ENCODE data around the gene TMEM209. TPM values are rescaled to one million over a fixed set of nuclear protein-coding genes. Genes with fewer than 3 reads are reported as not detected.

The TMEM209 gene
- total RNA-seq, 1 donor from 2014 or later = 10.8 TPM

DNA sequence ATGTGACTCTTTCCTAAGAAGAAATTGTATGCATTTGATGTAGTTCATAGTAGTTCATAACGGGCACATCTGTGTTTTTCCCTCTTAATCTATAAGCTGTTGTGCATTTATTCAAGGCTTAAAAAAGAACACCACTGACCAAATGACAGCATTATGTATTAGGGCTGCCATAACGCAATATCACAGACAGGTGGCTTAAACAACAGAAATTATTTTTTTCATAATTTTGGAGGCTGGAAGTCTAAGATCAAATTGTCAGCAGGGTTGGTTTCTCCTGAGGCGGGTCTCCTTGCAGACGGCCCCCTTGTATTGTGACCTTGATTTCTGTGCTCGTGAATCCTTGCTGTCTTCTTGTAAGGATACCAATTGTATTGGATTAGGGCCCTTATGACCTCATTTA lies 1.8 kb upstream of the TMEM209 start:
- no peak for TF ChIP-seq POLR2A (IDR thresholded peaks at IDR 0.05)
- TF ChIP-seq POLR2AphosphoS5 (IDR thresholded peaks at IDR 0.05; ENCODE audit: insufficient read depth in 1 of 2, low read depth in 1 of 2) = no peak
- TF ChIP-seq CTCF (IDR thresholded peaks at IDR 0.05) = no peak
- no peaks in the 10 kb centered on the region for H3K9me3 ChIP-seq
- H3K4me3 ChIP-seq = no peak overlapping the region
- intact Hi-C loops (cut with DNase I) = no loop called here
- peaks cover 11% of the 10 kb centered on the region for H3K4me1 ChIP-seq
- H3K27ac ChIP-seq = no peak overlapping the region
- no peak for DNase-seq (ENCODE audit: extremely low spot score in 2 of 2)
- no peaks in the 10 kb centered on the region for H3K27me3 ChIP-seq
- peaks cover 0 to 9% of the 10 kb centered on the region in 2 donors for H3K36me3 ChIP-seq

- Histone ChIP-seq H3K36me3 (peaks cover 0 to 41% of the 10 kb centered on the region in 2 donors), H3K4me1 (peaks cover 11% of the 10 kb centered on the region), H3K4me3 (no peak overlapping the region), H3K9me3 (no peaks in the 10 kb centered on the region), H3K27ac (no peak overlapping the region), H3K27me3 (no peaks in the 10 kb centered on the region)
- no peak for DNase-seq (ENCODE audit: extremely low spot score in 2 of 2)
- intact Hi-C loops (cut with DNase I) = no loop called here
- no peak for TF ChIP-seq POLR2A (IDR thresholded peaks at IDR 0.05)
- no peak for TF ChIP-seq POLR2AphosphoS5 (IDR thresholded peaks at IDR 0.05; ENCODE audit: insufficient read depth in 1 of 2, low read depth in 1 of 2)
- TF ChIP-seq CTCF (IDR thresholded peaks at IDR 0.05) = no peak
Observed at GRCh38 chr7:130201796-130202195, 3.4 kb downstream of the TMEM209 start.

- DNase-seq (ENCODE audit: extremely low spot score in 2 of 2) = no peak
- H3K27ac ChIP-seq = no peak overlapping the region
- intact Hi-C loops (cut with DNase I) = no loop called here
- TF ChIP-seq POLR2A (IDR thresholded peaks at IDR 0.05) (no peak), CTCF (IDR thresholded peaks at IDR 0.05) (no peak), POLR2AphosphoS5 (IDR thresholded peaks at IDR 0.05; ENCODE audit: insufficient read depth in 1 of 2, low read depth in 1 of 2) (no peak)
- no peaks in the 10 kb centered on the region for H3K27me3 ChIP-seq
- no peak overlapping the region for H3K4me3 ChIP-seq
- H3K9me3 ChIP-seq = no peaks in the 10 kb centered on the region
- no peaks in the 10 kb centered on the region for H3K4me1 ChIP-seq
- H3K36me3 ChIP-seq = peaks cover 0 to 49% of the 10 kb centered on the region in 2 donors
Observed at GRCh38 chr7:130197094-130197493, 8.1 kb downstream of the TMEM209 start.

DNA sequence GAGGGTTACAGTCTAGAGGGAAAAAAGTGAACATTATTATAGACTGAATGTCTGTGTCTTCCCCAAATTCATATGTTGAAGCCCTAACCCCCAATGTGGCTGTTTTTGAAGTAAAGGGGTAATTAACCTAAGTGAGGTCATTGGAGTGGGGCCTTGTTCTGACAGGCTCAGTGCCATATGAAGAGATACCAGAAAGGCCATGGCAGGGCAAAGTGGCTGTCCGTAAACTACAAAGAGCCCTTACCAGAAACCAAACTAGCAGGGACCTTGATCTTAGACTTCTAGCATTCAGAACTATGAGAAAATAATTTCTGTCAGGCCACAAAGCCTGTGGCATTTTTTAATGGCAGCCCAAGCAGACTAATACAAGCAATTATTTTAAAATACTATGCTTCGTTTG lies 8.7 kb downstream of the TMEM209 start:
- H3K36me3 ChIP-seq = peaks cover 0 to 44% of the 10 kb centered on the region in 2 donors
- no peaks in the 10 kb centered on the region for H3K9me3 ChIP-seq
- no peaks in the 10 kb centered on the region for H3K4me1 ChIP-seq
- no peak overlapping the region for H3K27ac ChIP-seq
- no peak for DNase-seq (ENCODE audit: extremely low spot score in 2 of 2)
- no peaks in the 10 kb centered on the region for H3K27me3 ChIP-seq
- no peak overlapping the region for H3K4me3 ChIP-seq
- TF ChIP-seq POLR2AphosphoS5 (IDR thresholded peaks at IDR 0.05; ENCODE audit: insufficient read depth in 1 of 2, low read depth in 1 of 2) (no peak), CTCF (IDR thresholded peaks at IDR 0.05) (no peak), POLR2A (IDR thresholded peaks at IDR 0.05) (no peak)
- intact Hi-C loops (cut with DNase I) = no loop called here

DNA sequence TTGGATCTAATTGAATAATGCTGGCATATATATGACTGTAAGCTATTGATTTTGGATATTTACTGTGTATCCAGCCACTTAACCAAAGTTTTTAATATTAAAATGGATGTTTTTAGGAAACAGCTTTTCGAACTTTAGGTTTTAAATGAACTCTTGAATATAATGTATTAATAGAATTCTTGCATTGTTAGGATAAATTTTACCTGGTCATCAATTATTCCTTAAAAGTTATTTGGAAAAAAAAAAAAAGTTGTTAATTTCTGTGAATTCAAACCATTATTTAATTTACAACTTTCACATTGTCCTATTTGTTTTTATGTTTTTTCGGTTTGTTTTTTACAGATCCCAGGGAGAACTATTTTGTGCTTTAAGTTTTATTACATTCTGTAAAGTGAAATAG lies 9.8 kb downstream of the TMEM209 start:
- no peak for DNase-seq (ENCODE audit: extremely low spot score in 2 of 2)
- no peaks in the 10 kb centered on the region for H3K27me3 ChIP-seq
- no peak overlapping the region for H3K4me3 ChIP-seq
- H3K4me1 ChIP-seq = no peaks in the 10 kb centered on the region
- no peaks in the 10 kb centered on the region for H3K9me3 ChIP-seq
- no peak for TF ChIP-seq CTCF (IDR thresholded peaks at IDR 0.05)
- no peak for TF ChIP-seq POLR2AphosphoS5 (IDR thresholded peaks at IDR 0.05; ENCODE audit: insufficient read depth in 1 of 2, low read depth in 1 of 2)
- no peak for TF ChIP-seq POLR2A (IDR thresholded peaks at IDR 0.05)
- H3K36me3 ChIP-seq = peaks cover 0 to 34% of the 10 kb centered on the region in 2 donors
- H3K27ac ChIP-seq = no peak overlapping the region
- intact Hi-C loops (cut with DNase I) = no loop called here

Data from vagina (tissue), 2 donors.